Measurements from ENCODE around the gene CCSER1.
"Not testable (repeated sequence)": the region's sequence is repeated elsewhere in the genome, so short reads cannot be mapped to it uniquely, and the experiment has no call there.

CCSER1 gene

DNA sequence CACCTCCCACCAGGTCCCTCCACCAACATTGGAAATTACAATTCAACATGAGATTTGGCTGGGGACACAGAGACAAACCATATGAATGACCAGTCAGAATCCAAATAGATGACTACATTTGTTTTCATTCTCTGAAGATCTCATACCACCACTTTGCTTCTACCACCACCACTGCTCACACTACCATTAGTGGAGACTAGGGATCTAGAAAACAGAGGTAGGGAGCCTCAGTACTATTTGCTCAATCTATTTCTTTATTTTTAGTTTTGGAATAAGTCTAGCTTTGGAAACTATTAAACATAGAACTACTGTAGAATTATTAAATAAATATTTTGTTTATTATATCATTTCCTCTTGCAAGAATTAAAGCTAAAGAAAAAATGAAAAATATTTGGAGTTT is 727.9 kb downstream of the CCSER1 start:
- no peak for FAIRE-seq
- TF ChIP-seq POLR2AphosphoS5 (IDR thresholded peaks at IDR 0.05; ENCODE audit: low read depth, low read length) = no peak
- TF ChIP-seq TAF1 (IDR thresholded peaks at IDR 0.05; ENCODE audit: borderline replicate concordance, low read depth, low read length) = no peak
- TF ChIP-seq POLR2A (IDR thresholded peaks at IDR 0.05; ENCODE audit: low read depth, low read length) = no peak

DNA sequence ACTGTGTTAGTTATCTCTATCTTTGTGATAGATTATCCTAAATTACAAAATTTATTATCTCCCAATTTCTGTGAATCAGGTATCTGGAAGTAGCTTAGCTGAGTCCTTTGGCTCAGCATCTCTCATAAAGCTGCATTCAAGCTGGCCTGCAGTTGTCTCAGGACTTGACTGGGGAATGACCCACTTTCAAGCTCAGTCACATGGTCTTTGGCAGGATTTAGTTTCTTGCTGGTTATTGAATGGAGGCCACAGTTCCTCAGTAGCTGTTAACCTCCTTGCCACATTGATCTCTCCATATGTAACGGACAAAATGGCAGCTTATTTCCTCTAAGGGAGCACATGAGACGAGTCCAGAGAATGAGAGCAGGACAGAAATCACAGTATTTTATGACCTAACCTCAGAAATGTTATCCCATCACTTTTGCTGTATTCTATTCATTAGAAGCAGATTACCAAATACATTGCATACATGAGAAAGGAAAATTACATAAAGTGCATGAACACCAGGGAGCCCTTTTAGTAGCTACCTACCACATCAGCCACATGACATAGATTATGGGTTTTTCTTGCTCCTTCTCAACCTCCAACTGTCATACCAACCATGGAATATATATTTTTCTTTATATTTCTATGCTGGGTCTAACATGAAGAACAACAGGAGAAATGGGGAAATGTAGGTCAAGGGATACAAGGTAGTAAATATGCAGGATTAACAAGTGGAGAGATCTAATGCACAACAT is 730.1 kb downstream of the CCSER1 start:
- TF ChIP-seq TAF1 (IDR thresholded peaks at IDR 0.05; ENCODE audit: borderline replicate concordance, low read depth, low read length) (no peak), POLR2AphosphoS5 (IDR thresholded peaks at IDR 0.05; ENCODE audit: low read depth, low read length) (no peak), POLR2A (IDR thresholded peaks at IDR 0.05; ENCODE audit: low read depth, low read length) (no peak)
- no peak for DNase-seq (ENCODE audit: insufficient read length)
- FAIRE-seq = no peak

More for the DNA sequence above, 727.9 kb downstream of the CCSER1 start:
- no peak for DNase-seq (ENCODE audit: insufficient read length)

DNA sequence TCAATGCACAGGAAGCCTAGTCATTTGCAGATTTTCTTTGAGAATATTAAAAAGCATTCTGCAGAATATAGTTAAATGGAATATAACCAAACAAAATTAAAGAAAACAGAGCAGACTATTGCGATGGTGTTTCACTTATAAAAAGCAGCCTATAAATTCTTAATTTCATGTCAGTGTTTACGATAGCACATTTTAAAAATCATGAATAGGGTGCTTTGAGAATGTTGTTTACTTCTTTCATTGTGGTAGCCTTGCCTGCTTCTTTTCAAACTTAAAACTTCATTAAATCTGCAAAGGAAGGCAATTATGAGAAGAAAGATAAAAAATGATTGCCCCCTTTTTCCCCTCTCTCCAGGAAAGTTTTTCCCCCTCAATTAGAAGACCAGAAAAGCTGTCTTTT is 748.6 kb downstream of the CCSER1 start:
- DNase-seq (ENCODE audit: insufficient read length) (no peak), FAIRE-seq (no peak)
- TF ChIP-seq POLR2A (IDR thresholded peaks at IDR 0.05; ENCODE audit: low read depth, low read length) = no peak
- no peak for TF ChIP-seq POLR2AphosphoS5 (IDR thresholded peaks at IDR 0.05; ENCODE audit: low read depth, low read length)
- TF ChIP-seq TAF1 (IDR thresholded peaks at IDR 0.05; ENCODE audit: borderline replicate concordance, low read depth, low read length) = no peak

DNA sequence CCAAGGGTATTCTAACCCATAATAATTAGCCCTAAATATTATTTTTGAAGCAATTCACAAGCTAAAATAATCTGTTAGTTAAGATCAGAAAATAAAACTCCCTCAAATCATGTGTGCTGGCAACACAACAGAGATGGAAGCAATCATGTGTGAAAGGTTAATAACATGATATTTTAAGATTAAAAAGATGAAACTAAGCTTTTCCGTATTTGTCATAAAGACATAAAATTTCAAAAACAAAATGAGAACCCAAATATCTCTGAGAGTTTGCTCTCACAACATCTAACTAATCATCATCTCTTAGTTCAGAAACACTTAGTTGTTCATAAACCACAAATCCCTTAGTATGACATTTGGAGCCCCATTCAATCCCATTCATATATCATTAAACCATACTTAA is 749.1 kb downstream of the CCSER1 start:
- TF ChIP-seq POLR2A (IDR thresholded peaks at IDR 0.05; ENCODE audit: low read depth, low read length) = no peak
- no peak for TF ChIP-seq POLR2AphosphoS5 (IDR thresholded peaks at IDR 0.05; ENCODE audit: low read depth, low read length)
- TF ChIP-seq TAF1 (IDR thresholded peaks at IDR 0.05; ENCODE audit: borderline replicate concordance, low read depth, low read length) = no peak
- no peak for DNase-seq (ENCODE audit: insufficient read length)
- no peak for FAIRE-seq

DNA sequence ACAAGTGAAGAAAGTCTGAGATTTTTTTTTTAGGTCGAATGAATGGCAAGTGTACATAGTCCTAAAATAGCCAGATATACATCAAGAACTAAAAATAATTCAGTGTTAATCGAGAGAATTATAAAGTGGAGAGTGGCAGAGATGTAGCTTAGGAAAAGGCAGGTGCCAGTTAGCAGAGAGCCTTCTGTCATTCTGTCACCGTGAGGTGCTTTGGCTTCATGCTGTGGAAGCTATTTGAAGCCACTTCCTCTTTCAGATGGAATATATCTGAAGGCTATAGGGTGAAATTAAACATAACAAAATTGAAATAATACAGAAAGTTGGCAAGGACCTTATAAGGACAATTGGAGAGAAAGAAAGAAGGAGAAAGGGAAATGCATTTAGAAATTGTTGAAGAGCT is 756.3 kb downstream of the CCSER1 start:
- DNase-seq (ENCODE audit: insufficient read length) (no peak), FAIRE-seq (no peak)
- TF ChIP-seq POLR2AphosphoS5 (IDR thresholded peaks at IDR 0.05; ENCODE audit: low read depth, low read length) = no peak
- TF ChIP-seq TAF1 (IDR thresholded peaks at IDR 0.05; ENCODE audit: borderline replicate concordance, low read depth, low read length) = no peak
- TF ChIP-seq POLR2A (IDR thresholded peaks at IDR 0.05; ENCODE audit: low read depth, low read length) = no peak

DNA sequence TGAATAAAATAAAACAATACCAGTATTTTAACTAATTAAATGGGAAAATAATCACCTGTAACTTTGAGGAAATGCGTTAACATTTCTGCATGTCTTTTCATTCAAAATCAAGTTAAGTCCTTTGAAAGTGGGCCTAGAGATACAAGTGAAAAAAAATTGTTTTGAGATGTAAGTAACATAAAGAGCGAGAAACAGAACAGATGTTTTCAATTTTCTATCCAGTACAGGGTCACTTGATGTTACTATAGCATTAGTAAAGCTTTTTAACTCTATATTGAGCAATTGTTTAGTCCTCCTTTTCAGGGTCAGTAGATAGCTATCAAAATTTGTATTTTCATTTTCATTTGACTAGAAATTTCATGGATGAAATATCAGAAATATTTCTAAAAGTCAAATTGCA is 761.4 kb downstream of the CCSER1 start:
- FAIRE-seq = no peak
- no peak for DNase-seq (ENCODE audit: insufficient read length)
- TF ChIP-seq POLR2A (IDR thresholded peaks at IDR 0.05; ENCODE audit: low read depth, low read length) = no peak

DNA sequence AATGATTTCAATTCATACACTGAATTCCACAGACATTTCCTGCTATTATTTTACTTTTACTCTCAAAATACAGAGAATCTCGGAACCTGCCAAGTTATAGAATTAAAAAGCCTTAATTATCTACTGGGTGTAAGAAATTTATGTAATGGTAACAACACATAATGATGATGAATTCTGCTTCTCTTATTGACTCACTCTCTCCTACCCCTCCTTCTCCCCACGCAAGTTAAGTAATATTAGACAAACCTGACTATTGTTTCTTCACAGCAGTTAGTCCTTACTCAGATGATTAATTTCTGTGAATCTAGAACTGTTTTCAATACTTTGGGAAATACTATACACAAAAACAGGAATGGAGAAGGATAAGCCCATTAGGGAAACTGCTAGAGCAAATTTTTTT is 762.0 kb downstream of the CCSER1 start:
- FAIRE-seq (no peak), DNase-seq (ENCODE audit: insufficient read length) (no peak)
- TF ChIP-seq POLR2A (IDR thresholded peaks at IDR 0.05; ENCODE audit: low read depth, low read length) (no peak), TAF1 (IDR thresholded peaks at IDR 0.05; ENCODE audit: borderline replicate concordance, low read depth, low read length) (no peak), POLR2AphosphoS5 (IDR thresholded peaks at IDR 0.05; ENCODE audit: low read depth, low read length) (no peak)

DNA sequence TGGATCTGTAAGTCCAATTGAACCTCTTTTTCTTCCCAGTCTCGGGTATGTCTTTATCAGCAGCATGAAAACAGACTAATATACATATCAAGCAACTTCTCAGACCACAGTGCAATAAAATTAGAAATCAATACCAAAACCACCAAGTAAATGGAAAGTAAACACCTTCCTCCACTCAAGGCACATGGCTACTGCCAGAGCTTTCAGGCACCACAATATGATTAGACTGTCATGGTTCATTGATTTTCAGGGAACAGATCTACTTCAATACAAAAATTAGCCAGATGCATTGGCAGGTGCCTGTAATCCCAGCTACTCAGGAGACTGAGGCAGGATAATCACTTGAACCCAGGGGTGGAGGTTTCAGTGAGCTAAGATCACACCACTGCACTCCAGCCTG is 776.2 kb downstream of the CCSER1 start:
- DNase-seq (ENCODE audit: insufficient read length); FAIRE-seq: not testable (repeated sequence)

GRCh38 chr4:90904021-90904420 is 776.8 kb downstream of the CCSER1 start:
- FAIRE-seq (no peak), DNase-seq (ENCODE audit: insufficient read length) (no peak)
- TF ChIP-seq POLR2AphosphoS5 (IDR thresholded peaks at IDR 0.05; ENCODE audit: low read depth, low read length) (no peak), TAF1 (IDR thresholded peaks at IDR 0.05; ENCODE audit: borderline replicate concordance, low read depth, low read length) (no peak), POLR2A (IDR thresholded peaks at IDR 0.05; ENCODE audit: low read depth, low read length) (no peak)

GRCh38 chr4:90906239-90906638 is 779.0 kb downstream of the CCSER1 start:
- no peak for DNase-seq (ENCODE audit: insufficient read length)
- TF ChIP-seq POLR2A (IDR thresholded peaks at IDR 0.05; ENCODE audit: low read depth, low read length) (no peak), POLR2AphosphoS5 (IDR thresholded peaks at IDR 0.05; ENCODE audit: low read depth, low read length) (no peak)
- FAIRE-seq = no peak

GRCh38 chr4:90911724-90912434 is 784.7 kb downstream of the CCSER1 start:
- not testable (repeated sequence) for DNase-seq (ENCODE audit: insufficient read length); FAIRE-seq

GRCh38 chr4:90922174-90922573 is 795.0 kb downstream of the CCSER1 start:
- FAIRE-seq = no peak
- TF ChIP-seq TAF1 (IDR thresholded peaks at IDR 0.05; ENCODE audit: borderline replicate concordance, low read depth, low read length) (no peak), POLR2A (IDR thresholded peaks at IDR 0.05; ENCODE audit: low read depth, low read length) (no peak), POLR2AphosphoS5 (IDR thresholded peaks at IDR 0.05; ENCODE audit: low read depth, low read length) (no peak)
- DNase-seq (ENCODE audit: insufficient read length) = no peak

DNA sequence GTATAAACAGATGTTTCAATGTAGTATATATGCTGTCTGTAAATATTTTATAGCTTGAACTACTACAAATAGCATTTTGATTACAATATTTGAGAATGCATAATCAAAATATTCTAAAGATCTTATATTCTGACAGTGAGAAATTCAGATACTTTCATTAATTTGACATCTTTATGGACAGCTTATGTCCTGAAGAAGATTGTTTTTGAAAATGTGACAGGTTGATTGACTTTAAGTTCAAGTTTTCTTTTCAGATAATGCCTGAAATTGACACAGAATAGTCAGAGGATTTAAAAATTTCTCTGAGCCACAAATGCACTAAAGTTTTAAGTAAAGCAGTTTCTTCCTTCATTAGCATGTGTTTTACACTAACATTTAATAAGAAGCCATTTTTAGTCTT is 799.8 kb downstream of the CCSER1 start:
- FAIRE-seq (no peak), DNase-seq (ENCODE audit: insufficient read length) (no peak)
- TF ChIP-seq POLR2AphosphoS5 (IDR thresholded peaks at IDR 0.05; ENCODE audit: low read depth, low read length) = no peak
- no peak for TF ChIP-seq TAF1 (IDR thresholded peaks at IDR 0.05; ENCODE audit: borderline replicate concordance, low read depth, low read length)
- no peak for TF ChIP-seq POLR2A (IDR thresholded peaks at IDR 0.05; ENCODE audit: low read depth, low read length)
